Muscle of leg (tissue), 11 donors: ENCODE data around the gene ZNF516. TPM values are rescaled to one million over a fixed set of nuclear protein-coding genes. Genes with fewer than 3 reads are reported as not detected.

Source experiments
- DNase-seq: peaks from one replicate; pipeline ENCODE4 v3.0.0; 2013
- H3K27ac ChIP-seq: one replicate; pipeline ENCODE4 v1.5.1; 2013; ENCODE audit warnings: mild to moderate bottlenecking, low read length, control low read depth
- H3K27me3 ChIP-seq: one replicate; pipeline ENCODE4 v1.6.1; 2013; ENCODE audit warnings: low read length; ENCODE audit not compliant: control insufficient read depth, insufficient read depth
- H3K36me3 ChIP-seq: one replicate; pipeline ENCODE4 v1.6.1; 2013; ENCODE audit warnings: low read length; ENCODE audit not compliant: control insufficient read depth, insufficient read depth
- H3K4me1 ChIP-seq: one replicate; pipeline ENCODE4 v1.6.1; 2013; ENCODE audit warnings: low read length; ENCODE audit not compliant: control insufficient read depth, insufficient read depth
- H3K4me3 ChIP-seq: one replicate; pipeline ENCODE4 v1.5.1; 2013; ENCODE audit warnings: low read length, control low read depth
- H3K9me3 ChIP-seq: replicated peaks from 2 replicates; pipeline ENCODE4 v1.6.1; 2013; ENCODE audit warnings: low read depth, low read length; ENCODE audit not compliant: control insufficient read depth
- WGBS: methylation state at CpG from one replicate; pipeline ENCODE4 v1.1.5; 2013; ENCODE audit warnings: missing lambda C conversion rate; ENCODE audit not compliant: insufficient coverage; 5-methylcytosine and 5-hydroxymethylcytosine counted together
- polyA plus RNA-seq, 8 donors: library from polyadenylated mRNA; unstranded; fragments of 120-200 nt; gene quantifications; one replicate each; pipeline versions ENCODE4 v1.2.1 to v1.2.3, GENCODE V29; 2013; ENCODE audit warnings: inconsistent platforms in 1 of 8, low replicate concordance in 1 of 8; ENCODE audit not compliant: insufficient read length in 8 of 8, insufficient read depth in 1 of 8
- total RNA-seq: library from RNA; stranded (reverse); fragments of 120-200 nt; gene quantifications from one replicate; pipeline ENCODE4 v1.2.4, GENCODE V29; 2013

Gene ZNF516
- total and polyA plus RNA-seq, 9 donors, result 26.6 to 52.9 (median 42.9) TPM

- WGBS, result 92% methylated on average over 29 of the region's 29 CpGs
- Histone ChIP-seq H3K27ac (no peak overlapping the region), H3K4me1 (peaks cover 18% of the 10 kb centered on the region), H3K4me3 (no peak overlapping the region), H3K27me3 (no peaks in the 10 kb centered on the region), H3K36me3 (peaks cover 30% of the 10 kb centered on the region), H3K9me3 (no peaks in the 10 kb centered on the region)
- DNase-seq, result no peak
Observed at GRCh38 chr18:76431437-76432273, 63.4 kb downstream of the ZNF516 start.

- Histone ChIP-seq H3K36me3 (peaks cover 26% of the 10 kb centered on the region), H3K4me1 (peaks cover 19% of the 10 kb centered on the region), H3K27ac (no peak overlapping the region), H3K9me3 (no peaks in the 10 kb centered on the region), H3K4me3 (no peak overlapping the region), H3K27me3 (no peaks in the 10 kb centered on the region)
- DNase-seq, result peak; percentile 46
- no CpG with 5 or more reads among the region's 4 CpGs for WGBS
Observed at GRCh38 chr18:76430636-76431035, 64.4 kb downstream of the ZNF516 start.

GRCh38 chr18:76429262-76430126 is 65.5 kb downstream of the ZNF516 start:
- Histone ChIP-seq H3K4me3 (no peak overlapping the region), H3K27ac (no peak overlapping the region)
- no peak for DNase-seq

GRCh38 chr18:76428396-76429261 is 66.4 kb downstream of the ZNF516 start:
- no CpG with 5 or more reads among the region's 15 CpGs for WGBS
- no peak overlapping the region for H3K4me3 ChIP-seq
- H3K27me3 ChIP-seq, result no peaks in the 10 kb centered on the region
- H3K36me3 ChIP-seq, result peaks cover 16% of the 10 kb centered on the region
- peaks cover 25% of the 10 kb centered on the region for H3K4me1 ChIP-seq
- peak; percentile 39 for DNase-seq
- no peaks in the 10 kb centered on the region for H3K9me3 ChIP-seq
- H3K27ac ChIP-seq, result no peak overlapping the region

More at GRCh38 chr18:76429262-76430126, 65.5 kb downstream of the ZNF516 start:
- WGBS, result 87% methylated on average over 11 of the region's 14 CpGs
- H3K36me3 ChIP-seq, result peaks cover 23% of the 10 kb centered on the region
- H3K4me1 ChIP-seq, result peaks cover 25% of the 10 kb centered on the region
- no peaks in the 10 kb centered on the region for H3K9me3 ChIP-seq
- no peaks in the 10 kb centered on the region for H3K27me3 ChIP-seq

- Histone ChIP-seq H3K27ac (no peak overlapping the region), H3K4me1 (peaks cover 25% of the 10 kb centered on the region), H3K27me3 (no peaks in the 10 kb centered on the region), H3K4me3 (no peak overlapping the region), H3K36me3 (peaks cover 4% of the 10 kb centered on the region), H3K9me3 (no peaks in the 10 kb centered on the region)
- WGBS, result 40% methylated on average over 1 of the region's 8 CpGs
- no peak for DNase-seq
Observed at GRCh38 chr18:76426737-76427305, 68.2 kb downstream of the ZNF516 start.

GRCh38 chr18:76425146-76426131 is 69.6 kb downstream of the ZNF516 start:
- no peaks in the 10 kb centered on the region for H3K9me3 ChIP-seq
- WGBS, result 45% methylated on average over 16 of the region's 22 CpGs
- H3K4me3 ChIP-seq, result no peak overlapping the region
- H3K36me3 ChIP-seq, result no peaks in the 10 kb centered on the region
- H3K27ac ChIP-seq, result peak overlapping the region; percentile 22
- peak; percentile 68 for DNase-seq
- no peaks in the 10 kb centered on the region for H3K27me3 ChIP-seq
- peaks cover 21% of the 10 kb centered on the region for H3K4me1 ChIP-seq

GRCh38 chr18:76422838-76423237 is 72.2 kb downstream of the ZNF516 start:
- Histone ChIP-seq H3K27ac (no peak overlapping the region), H3K4me1 (peaks cover 7% of the 10 kb centered on the region), H3K4me3 (no peak overlapping the region), H3K27me3 (no peaks in the 10 kb centered on the region), H3K36me3 (no peaks in the 10 kb centered on the region), H3K9me3 (no peaks in the 10 kb centered on the region)
- 100% methylated on average over 2 of the region's 7 CpGs for WGBS
- DNase-seq, result no peak

- no peaks in the 10 kb centered on the region for H3K9me3 ChIP-seq
- peaks cover 7% of the 10 kb centered on the region for H3K4me1 ChIP-seq
- no peaks in the 10 kb centered on the region for H3K36me3 ChIP-seq
- no peak overlapping the region for H3K4me3 ChIP-seq
- DNase-seq, result no peak
- H3K27me3 ChIP-seq, result no peaks in the 10 kb centered on the region
- H3K27ac ChIP-seq, result no peak overlapping the region
- WGBS, result 73% methylated on average over 6 of the region's 11 CpGs
Observed at GRCh38 chr18:76422121-76422520, 72.9 kb downstream of the ZNF516 start.

GRCh38 chr18:76421685-76422078 is 73.4 kb downstream of the ZNF516 start:
- WGBS, result no CpG with 5 or more reads among the region's 3 CpGs
- Histone ChIP-seq H3K27me3 (no peaks in the 10 kb centered on the region), H3K36me3 (no peaks in the 10 kb centered on the region), H3K9me3 (no peaks in the 10 kb centered on the region), H3K27ac (no peak overlapping the region), H3K4me3 (no peak overlapping the region), H3K4me1 (peaks cover 10% of the 10 kb centered on the region)
- no peak for DNase-seq
